GM19463 (cell line): ENCODE measurements around the gene SNX27.
"Not testable (repeated sequence)": the region's sequence is repeated elsewhere in the genome, so short reads cannot be mapped to it uniquely, and the experiment has no call there.

Experiments
- ATAC-seq: cut with Tn5 transposase; IDR thresholded peaks from one replicate; pipeline ENCODE4 v1.9.1; 2021; ENCODE audit warnings: mild to moderate bottlenecking, moderate library complexity; ENCODE audit not compliant: unreplicated experiment

SNX27 gene

GRCh38 chr1:151602550-151602949 is 9.3 kb upstream of the SNX27 start:
- ATAC-seq, result not testable (repeated sequence)

DNA sequence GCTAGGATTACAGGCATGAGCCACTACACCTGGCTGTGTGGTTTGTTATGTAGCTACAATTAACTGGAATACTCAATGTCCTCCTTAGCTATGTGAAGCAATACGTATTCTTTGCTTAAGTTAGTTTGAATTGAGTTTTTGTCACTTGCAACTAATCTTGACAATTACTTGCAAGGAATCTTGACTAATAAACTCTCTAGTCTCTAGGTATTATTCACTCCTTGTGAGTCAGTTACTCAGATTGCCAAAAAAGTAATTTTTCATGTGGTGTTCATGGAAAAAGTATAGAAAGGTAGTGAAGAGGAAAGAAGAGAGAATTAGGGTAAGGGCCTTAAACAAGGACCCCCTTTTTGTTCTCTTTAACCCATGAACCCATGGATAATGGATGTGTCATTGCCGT is 7.6 kb upstream of the SNX27 start:
- no peak for ATAC-seq

GRCh38 chr1:151606384-151606783 is 5.5 kb upstream of the SNX27 start:
- ATAC-seq, result no peak

- ATAC-seq, result no peak
Observed at GRCh38 chr1:151606857-151607256, 5.0 kb upstream of the SNX27 start.

GRCh38 chr1:151610142-151610541 is 1.7 kb upstream of the SNX27 start:
- no peak for ATAC-seq

DNA sequence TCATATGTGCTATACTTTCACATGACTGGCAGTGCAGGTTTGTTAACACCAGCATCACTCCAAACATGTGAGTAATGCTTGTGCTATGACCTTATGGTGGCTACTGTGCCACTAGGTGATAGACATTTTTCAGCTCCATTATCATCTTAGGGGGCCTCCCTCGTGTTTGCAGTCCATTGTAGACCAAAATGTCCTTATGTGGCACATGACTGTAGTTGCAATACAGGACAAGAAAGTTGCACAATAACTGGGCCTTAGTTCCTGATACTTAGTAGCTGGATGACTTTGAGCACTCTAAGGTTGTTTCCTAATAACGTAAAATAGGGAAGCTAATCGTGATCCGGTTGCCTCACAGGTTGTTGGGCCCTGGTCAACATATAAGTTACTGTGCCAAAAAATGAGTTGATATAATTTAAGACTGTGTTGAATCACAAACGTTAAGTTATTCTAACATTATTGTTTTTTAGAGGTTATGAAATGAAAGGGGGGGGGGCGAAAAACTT is 511 bp upstream of the SNX27 start:
- no peak for ATAC-seq

DNA sequence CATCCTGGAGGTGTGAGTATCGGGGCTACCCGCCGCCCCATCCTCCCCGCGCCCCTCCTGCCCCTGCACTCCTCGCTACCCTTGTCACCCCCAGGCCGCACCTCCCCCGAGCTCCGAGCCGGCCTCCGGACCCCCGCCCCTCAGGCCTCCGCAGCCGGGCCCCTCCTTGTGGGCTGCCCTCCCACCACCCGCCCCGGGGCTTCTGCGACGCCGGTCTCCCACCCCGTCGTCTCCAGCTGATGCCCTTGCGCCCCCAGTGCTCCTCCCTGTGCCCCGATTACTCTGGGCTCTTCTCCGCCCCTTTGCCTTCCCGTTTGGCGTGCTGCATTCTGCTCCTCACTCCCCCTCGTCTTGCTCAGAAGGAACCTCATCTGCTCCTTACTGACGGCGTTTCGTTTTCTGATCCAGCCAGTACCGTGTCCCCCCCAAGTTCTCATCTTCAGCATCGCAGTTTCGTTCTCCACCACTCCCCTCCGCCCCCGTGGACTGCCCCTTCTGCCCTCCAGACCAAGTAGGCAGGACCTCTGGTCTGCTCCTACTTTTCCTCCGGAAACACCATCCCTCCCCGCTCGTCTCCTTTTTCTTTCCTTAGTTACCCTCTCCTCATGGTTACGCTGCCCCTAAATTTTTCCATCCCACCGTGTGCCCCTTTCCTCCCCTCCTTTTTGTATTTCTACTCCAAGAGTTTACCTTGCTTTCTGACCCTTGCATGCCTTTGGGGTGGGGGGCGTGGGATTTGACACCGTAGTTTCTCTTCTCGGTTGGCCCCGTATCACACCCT is 841 bp downstream of the SNX27 start:
- no peak for ATAC-seq

DNA sequence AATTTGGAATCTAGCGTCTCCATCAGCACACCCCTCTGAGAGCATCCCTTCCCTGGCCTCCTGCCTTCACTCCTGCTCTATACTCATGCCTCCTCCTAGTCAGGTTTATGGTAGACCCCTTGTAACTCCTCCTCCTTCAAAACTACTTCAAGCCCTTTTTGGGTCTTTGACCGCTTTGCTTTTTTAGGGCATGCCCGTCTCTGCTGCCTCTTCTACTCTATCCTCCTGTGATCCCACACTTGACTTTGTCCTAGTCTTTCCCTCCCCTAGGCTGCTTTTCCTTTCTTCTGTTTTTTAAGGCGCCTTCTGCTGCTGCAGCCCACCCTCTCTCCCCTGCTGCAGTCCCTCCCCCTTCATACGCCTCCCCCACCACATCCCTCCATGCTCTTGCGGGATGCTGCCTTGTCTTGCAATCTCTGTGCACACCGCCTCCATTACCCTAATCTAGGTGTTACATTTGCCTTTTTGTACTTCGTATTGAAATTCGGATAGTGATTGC is 1.5 kb downstream of the SNX27 start:
- no peak for ATAC-seq

DNA sequence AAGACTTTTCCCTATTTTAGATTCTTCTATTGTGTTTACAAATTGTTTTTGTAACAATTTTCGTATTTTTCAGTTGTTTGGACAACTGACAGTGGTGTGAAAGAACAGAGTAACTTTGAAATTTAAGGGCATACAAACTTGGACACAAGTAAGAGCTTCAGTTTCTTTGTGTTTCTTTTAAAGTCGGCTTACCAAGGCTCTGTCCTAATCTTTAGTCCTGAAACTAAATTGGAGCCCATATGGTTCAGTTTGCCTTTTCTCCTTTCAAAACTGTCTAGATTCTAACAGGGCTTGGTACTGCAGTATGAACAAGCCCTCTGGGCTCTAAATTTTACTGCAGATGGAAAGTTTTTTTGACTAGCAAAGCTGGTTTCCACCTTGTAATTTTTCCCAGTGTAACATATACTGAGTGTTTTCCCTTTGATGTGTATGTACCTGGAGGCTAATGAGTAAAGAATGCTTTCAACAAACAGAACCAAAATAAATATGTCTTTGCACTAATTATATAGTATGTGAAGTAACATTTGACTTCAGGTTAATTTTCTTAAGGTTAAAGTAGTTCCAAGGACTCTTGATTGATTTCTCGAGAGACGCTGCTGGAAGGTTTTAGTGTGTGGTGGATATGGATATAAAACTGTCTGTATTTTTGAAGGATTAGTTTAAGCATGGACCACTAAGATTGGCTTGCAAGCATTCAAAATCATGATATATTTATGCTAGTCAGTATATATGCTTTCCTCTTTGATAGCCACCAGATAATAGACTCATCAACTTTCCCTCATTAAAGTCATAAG is 4.1 kb downstream of the SNX27 start:
- no peak for ATAC-seq

DNA sequence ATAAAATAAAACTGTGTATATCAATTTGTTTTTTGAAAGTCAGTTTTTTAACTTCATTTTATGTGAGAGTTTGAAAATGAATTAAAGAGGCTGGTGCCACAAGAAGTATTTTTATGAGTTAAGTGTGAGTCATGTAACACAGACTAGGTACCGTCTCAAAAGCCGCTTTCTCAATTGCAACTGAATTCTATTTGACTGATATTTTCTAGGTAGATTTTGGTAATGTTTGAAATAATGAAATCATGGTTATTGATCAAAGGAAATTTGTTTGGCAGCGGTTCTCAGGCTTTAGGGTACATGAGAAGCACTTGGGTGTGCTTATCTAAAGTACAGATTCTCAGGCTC is 4.6 kb downstream of the SNX27 start:
- no peak for ATAC-seq

- no peak for ATAC-seq
Observed at GRCh38 chr1:151618003-151618402, 6.2 kb downstream of the SNX27 start.

- ATAC-seq, result no peak
Observed at GRCh38 chr1:151618470-151618869, 6.6 kb downstream of the SNX27 start.

DNA sequence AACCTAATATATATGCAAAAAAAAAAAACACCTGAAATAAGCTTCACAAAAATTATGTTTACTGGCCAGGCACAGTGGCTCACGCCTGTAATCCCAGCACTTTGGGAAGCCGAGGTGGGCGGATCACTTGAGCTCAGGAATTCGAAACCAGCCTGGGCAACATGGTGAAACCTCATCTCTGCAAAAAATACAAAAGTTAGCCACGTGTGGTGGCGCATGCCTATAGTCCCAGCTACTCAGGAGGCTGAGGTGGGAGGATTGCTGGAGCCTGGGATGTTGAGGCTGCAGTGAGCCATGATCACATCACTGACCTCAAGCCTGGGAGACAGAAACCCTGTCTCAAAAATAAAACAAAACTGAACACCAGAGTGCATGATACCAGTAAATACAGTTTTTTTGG is 7.1 kb downstream of the SNX27 start:
- ATAC-seq, result not testable (repeated sequence)

- ATAC-seq, result no peak
Observed at GRCh38 chr1:151619489-151620093, 7.7 kb downstream of the SNX27 start.

GRCh38 chr1:151620286-151620685 is 8.4 kb downstream of the SNX27 start:
- ATAC-seq, result no peak

- ATAC-seq, result no peak
Observed at GRCh38 chr1:151621351-151621750, 9.5 kb downstream of the SNX27 start.

DNA sequence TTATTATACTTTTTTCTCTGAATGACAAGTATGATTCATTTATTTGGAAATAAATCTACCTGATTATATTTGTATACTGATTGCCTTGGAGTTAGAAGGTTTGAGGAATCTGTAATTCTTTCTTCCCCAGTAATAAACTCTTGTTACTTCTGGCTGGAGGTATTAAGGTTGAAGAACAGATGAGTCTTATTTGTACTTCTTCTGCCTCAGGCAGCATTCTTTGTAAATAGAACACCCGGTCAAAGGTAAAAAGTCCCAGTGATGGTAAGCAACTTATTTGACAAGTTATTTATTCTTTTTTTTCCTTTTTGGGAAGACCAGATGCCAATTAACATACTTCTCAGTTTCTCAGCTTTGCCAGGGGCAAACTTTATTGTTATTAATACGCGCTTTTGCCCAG is 12.9 kb downstream of the SNX27 start:
- ATAC-seq, result no peak

- no peak for ATAC-seq
Observed at GRCh38 chr1:151626740-151627334, 15.0 kb downstream of the SNX27 start.

GRCh38 chr1:151629278-151629677 is 17.4 kb downstream of the SNX27 start:
- ATAC-seq, result no peak

GRCh38 chr1:151635479-151636072 is 23.7 kb downstream of the SNX27 start:
- no peak for ATAC-seq
